IgD-negative memory B cell (primary cell): ENCODE data around the gene LGR6. TPM values are rescaled to one million over a fixed set of nuclear protein-coding genes. Genes with fewer than 3 reads are reported as not detected.

ENCODE experiments used
- H3K27ac Mint-ChIP-seq, 3 donors: one replicate each; pipeline ENCODE4 v1.8.0; 2020 to 2022; ENCODE audit warnings: mild to moderate bottlenecking in 3 of 3, mixed read lengths in 3 of 3, moderate library complexity in 1 of 3
- H3K27me3 Mint-ChIP-seq: one replicate; pipeline ENCODE4 v1.8.0; 2021; ENCODE audit warnings: mixed read lengths
- H3K36me3 Mint-ChIP-seq: one replicate; pipeline ENCODE4 v1.8.0; 2020; ENCODE audit warnings: mild to moderate bottlenecking, mixed read lengths
- H3K4me1 Mint-ChIP-seq, 3 donors: one replicate each; pipeline ENCODE4 v1.8.0; 2020 to 2022; ENCODE audit warnings: mixed read lengths in 3 of 3, mild to moderate bottlenecking in 1 of 3
- H3K4me3 Mint-ChIP-seq, 4 donors: one replicate each; pipeline ENCODE4 v1.8.0; 2020 to 2022; ENCODE audit warnings: mild to moderate bottlenecking in 4 of 4, mixed read lengths in 4 of 4, moderate library complexity in 3 of 4
- H3K9me3 Mint-ChIP-seq, 3 donors: one replicate each; pipeline ENCODE4 v1.8.0; 2020 to 2021; ENCODE audit warnings: mixed read lengths in 3 of 3, mild to moderate bottlenecking in 1 of 3
- polyA plus RNA-seq: library from polyadenylated mRNA; unstranded; fragments of 300-500 nt; fragmentation: Illumina TruSeq; gene quantifications from one replicate; pipeline ENCODE4 v1.2.3, GENCODE V29; 2021

LGR6 gene
- polyA plus RNA-seq, 1 donor from 2014 or later, result not detected

- Mint-ChIP-seq H3K9me3 (no peaks in the 10 kb centered on the region), H3K27me3 (peaks cover 4% of the 10 kb centered on the region), H3K27ac (no peak overlapping the region), H3K36me3 (no peaks in the 10 kb centered on the region), H3K4me3 (no peak overlapping the region), H3K4me1 (peaks cover 0 to 3% (median 3%) of the 10 kb centered on the region in 3 donors)
Measured at GRCh38 chr1:202291001-202291400, 97.4 kb downstream of the LGR6 start.

GRCh38 chr1:202291961-202292712 is 98.5 kb downstream of the LGR6 start:
- Mint-ChIP-seq H3K27ac (no peak overlapping the region), H3K9me3 (no peaks in the 10 kb centered on the region)

GRCh38 chr1:202292773-202293172 is 99.2 kb downstream of the LGR6 start:
- H3K4me3 Mint-ChIP-seq, result no peak overlapping the region
- H3K27me3 Mint-ChIP-seq, result peaks cover 4% of the 10 kb centered on the region
- H3K4me1 Mint-ChIP-seq, result peaks cover 0 to 3% (median 3%) of the 10 kb centered on the region in 3 donors
- H3K27ac Mint-ChIP-seq, result no peak overlapping the region
- no peaks in the 10 kb centered on the region for H3K36me3 Mint-ChIP-seq
- H3K9me3 Mint-ChIP-seq, result no peaks in the 10 kb centered on the region

More at GRCh38 chr1:202291961-202292712, 98.5 kb downstream of the LGR6 start:
- H3K4me3 Mint-ChIP-seq, result no peak overlapping the region
- H3K27me3 Mint-ChIP-seq, result peaks cover 4% of the 10 kb centered on the region
- H3K4me1 Mint-ChIP-seq, result peaks cover 0 to 3% (median 3%) of the 10 kb centered on the region in 3 donors
- no peaks in the 10 kb centered on the region for H3K36me3 Mint-ChIP-seq

- H3K9me3 Mint-ChIP-seq, result no peaks in the 10 kb centered on the region
- no peak overlapping the region for H3K27ac Mint-ChIP-seq
- H3K27me3 Mint-ChIP-seq, result peaks cover 4% of the 10 kb centered on the region
- H3K4me1 Mint-ChIP-seq, result peaks cover 0 to 3% (median 3%) of the 10 kb centered on the region in 3 donors
- H3K36me3 Mint-ChIP-seq, result no peaks in the 10 kb centered on the region
- no peak overlapping the region for H3K4me3 Mint-ChIP-seq
Measured at GRCh38 chr1:202293569-202293968, 100.0 kb downstream of the LGR6 start.

GRCh38 chr1:202302166-202302565 is 108.6 kb downstream of the LGR6 start:
- Mint-ChIP-seq H3K4me1 (no peaks in the 10 kb centered on the region), H3K27me3 (peaks cover 5% of the 10 kb centered on the region), H3K27ac (no peak overlapping the region), H3K4me3 (no peak overlapping the region), H3K9me3 (no peaks in the 10 kb centered on the region), H3K36me3 (peaks cover 2% of the 10 kb centered on the region)

GRCh38 chr1:202304375-202304774 is 110.8 kb downstream of the LGR6 start:
- Mint-ChIP-seq H3K27me3 (peaks cover 5% of the 10 kb centered on the region), H3K4me1 (no peaks in the 10 kb centered on the region), H3K27ac (no peak overlapping the region), H3K36me3 (peaks cover 2% of the 10 kb centered on the region), H3K9me3 (no peaks in the 10 kb centered on the region), H3K4me3 (no peak overlapping the region)

GRCh38 chr1:202305168-202305567 is 111.6 kb downstream of the LGR6 start:
- Mint-ChIP-seq H3K27ac (no peak overlapping the region), H3K27me3 (peaks cover 5% of the 10 kb centered on the region), H3K9me3 (no peaks in the 10 kb centered on the region), H3K36me3 (peaks cover 2% of the 10 kb centered on the region), H3K4me1 (no peaks in the 10 kb centered on the region), H3K4me3 (no peak overlapping the region)

GRCh38 chr1:202306535-202307345 is 113.1 kb downstream of the LGR6 start:
- H3K4me1 Mint-ChIP-seq, result no peaks in the 10 kb centered on the region
- H3K27ac Mint-ChIP-seq, result no peak overlapping the region

GRCh38 chr1:202310071-202310725 is 116.6 kb downstream of the LGR6 start:
- H3K27me3 Mint-ChIP-seq, result peaks cover 2% of the 10 kb centered on the region
- peak overlapping the region in 2 of 3 donors; percentile 18 to 41 for H3K27ac Mint-ChIP-seq
- H3K4me1 Mint-ChIP-seq, result no peaks in the 10 kb centered on the region
- no peaks in the 10 kb centered on the region for H3K36me3 Mint-ChIP-seq
- H3K9me3 Mint-ChIP-seq, result no peaks in the 10 kb centered on the region
- no peak overlapping the region for H3K4me3 Mint-ChIP-seq

More at GRCh38 chr1:202306535-202307345, 113.1 kb downstream of the LGR6 start:
- Mint-ChIP-seq H3K4me3 (peak overlapping the region in 1 of 4 donors; percentile 22), H3K9me3 (no peaks in the 10 kb centered on the region), H3K36me3 (peaks cover 2% of the 10 kb centered on the region), H3K27me3 (peaks cover 4% of the 10 kb centered on the region)

- no peaks in the 10 kb centered on the region for H3K36me3 Mint-ChIP-seq
- peaks cover 2% of the 10 kb centered on the region for H3K27me3 Mint-ChIP-seq
- H3K9me3 Mint-ChIP-seq, result no peaks in the 10 kb centered on the region
- no peak overlapping the region for H3K27ac Mint-ChIP-seq
- no peaks in the 10 kb centered on the region for H3K4me1 Mint-ChIP-seq
- H3K4me3 Mint-ChIP-seq, result no peak overlapping the region
Measured at GRCh38 chr1:202310746-202311145, 117.1 kb downstream of the LGR6 start.

GRCh38 chr1:202311875-202312635 is 118.5 kb downstream of the LGR6 start:
- Mint-ChIP-seq H3K4me3 (no peak overlapping the region), H3K36me3 (no peaks in the 10 kb centered on the region), H3K9me3 (no peaks in the 10 kb centered on the region), H3K27me3 (peaks cover 2% of the 10 kb centered on the region), H3K4me1 (no peaks in the 10 kb centered on the region), H3K27ac (no peak overlapping the region)

GRCh38 chr1:202315576-202316168 is 122.1 kb downstream of the LGR6 start:
- Mint-ChIP-seq H3K4me1 (no peaks in the 10 kb centered on the region), H3K27me3 (peaks cover 4% of the 10 kb centered on the region), H3K4me3 (no peak overlapping the region), H3K27ac (no peak overlapping the region), H3K36me3 (no peaks in the 10 kb centered on the region), H3K9me3 (no peaks in the 10 kb centered on the region)

- Mint-ChIP-seq H3K27ac (no peak overlapping the region), H3K9me3 (no peaks in the 10 kb centered on the region), H3K4me3 (no peak overlapping the region), H3K27me3 (peaks cover 6% of the 10 kb centered on the region), H3K4me1 (no peaks in the 10 kb centered on the region), H3K36me3 (no peaks in the 10 kb centered on the region)
Measured at GRCh38 chr1:202316186-202316585, 122.6 kb downstream of the LGR6 start.
